Right ventricle myocardium superior (tissue), 1 donor: ENCODE data around the gene DRAP1. TPM values are rescaled to one million over a fixed set of nuclear protein-coding genes. Genes with fewer than 3 reads are reported as not detected.

Experiments used
- total RNA-seq: library from RNA; stranded (reverse); fragmentation: NEBNext Ultra II Directional; extraction: Animal tissue kit (Norgen Biotek cat#: 25700); gene quantifications from one replicate; pipeline ENCODE4 v1.2.1, GENCODE V29; 2021
- donor health status: DM: no; HTN: yes; CAD: no; lungs with severe emphysema.

Gene DRAP1
- total RNA-seq, 1 donor from 2014 or later = 81.9 TPM

Other genes with a start within 250 kb of the DRAP1 start
- 40.8 TPM for gene KAT5, start 207.2 kb upstream of the DRAP1 start, total RNA-seq
- 49.5 TPM for gene RNASEH2C, start 198.6 kb upstream of the DRAP1 start, total RNA-seq
- 6.5 TPM for gene AP5B1, start 138.4 kb upstream of the DRAP1 start, total RNA-seq
- not detected for gene OVOL1, start 132.4 kb upstream of the DRAP1 start, total RNA-seq
- not detected for gene SNX32, start 85.5 kb upstream of the DRAP1 start, total RNA-seq
- 288 TPM for gene CFL1, start 61.2 kb upstream of the DRAP1 start, total RNA-seq
- 30.7 TPM for gene MUS81, start 59.0 kb upstream of the DRAP1 start, total RNA-seq
- 80.0 TPM for gene EFEMP2, start 46.6 kb upstream of the DRAP1 start, total RNA-seq
- 0.73 TPM for gene CTSW, start 39.6 kb upstream of the DRAP1 start, total RNA-seq
- 37.7 TPM for gene FIBP, start 31.0 kb upstream of the DRAP1 start, total RNA-seq
- gene CCDC85B, start 28.8 kb upstream of the DRAP1 start, total RNA-seq = 27.9 TPM
- 0.70 TPM for gene FOSL1, start 19.0 kb upstream of the DRAP1 start, total RNA-seq
- 36.1 TPM for gene C11orf68, start 364 bp upstream of the DRAP1 start, total RNA-seq
- gene TSGA10IP, start 26.1 kb downstream of the DRAP1 start, total RNA-seq = not detected
- 24.5 TPM for gene SART1, start 42.3 kb downstream of the DRAP1 start, total RNA-seq
- 20.1 TPM for gene EIF1AD, start 82.7 kb downstream of the DRAP1 start, total RNA-seq
- 256 TPM for gene BANF1, start 83.1 kb downstream of the DRAP1 start, total RNA-seq
- gene CST6, start 92.6 kb downstream of the DRAP1 start, total RNA-seq = not detected
- not detected for gene CATSPER1, start 107.1 kb downstream of the DRAP1 start, total RNA-seq
- gene GAL3ST3, start 129.7 kb downstream of the DRAP1 start, total RNA-seq = 0.73 TPM
- gene SF3B2, start 132.9 kb downstream of the DRAP1 start, total RNA-seq = 61.2 TPM
- gene PACS1, start 150.8 kb downstream of the DRAP1 start, total RNA-seq = 46.5 TPM